Measurements from ENCODE around the gene DGCR8. TPM values are rescaled to one million over a fixed set of nuclear protein-coding genes. Genes with fewer than 3 reads are reported as not detected.

The DGCR8 gene
- total and polyA plus RNA-seq, 10 donors = 7.8 to 62.7 (median 31.4) TPM

- Histone ChIP-seq H3K27me3 (replicated peaks in 1 of 7) (no peaks in the 10 kb centered on the region), H3K4me1 (peaks cover 11 to 71% (median 34%) of the 10 kb centered on the region in 6 donors), H3K4me3 (no peak overlapping the region), H3K36me3 (peaks cover 0 to 47% (median 32%) of the 10 kb centered on the region in 6 donors), H3K9me3 (no peaks in the 10 kb centered on the region), H3K27ac (peak overlapping the region in 1 of 8 donors; percentile 47)
- no peak for TF ChIP-seq POLR2AphosphoS5 (IDR thresholded peaks at IDR 0.05)
- no peak for TF ChIP-seq POLR2A (IDR thresholded peaks at IDR 0.05)
- TF ChIP-seq CTCF (IDR thresholded peaks at IDR 0.05 in 8 of 11, conservative IDR thresholded peaks at IDR 0.05 in 3 of 11) = no peak
- intact Hi-C loops (cut with DNase I; ENCODE audit: low total_unique reads) = loop anchor here (10.0 kb wide), 1 partner anchor 154 kb away; no protein-coding TSS in a partner anchor
- DNase-seq = no peak
- WGBS, 5 donors = 56 to 80% (median 67%) methylated on average over 2 of the region's 2 CpGs
Observed at GRCh38 chr22:20128619-20128901, 48.5 kb downstream of the DGCR8 start.

GRCh38 chr22:20128902-20129746 is 49.1 kb downstream of the DGCR8 start:
- no peak for TF ChIP-seq POLR2A (IDR thresholded peaks at IDR 0.05)
- peak in 2 of 3 donors; percentile 36 to 61 for TF ChIP-seq POLR2AphosphoS5 (IDR thresholded peaks at IDR 0.05)
- peak in 8 of 11 experiments; percentile 6 to 57 (median 42) for TF ChIP-seq CTCF (IDR thresholded peaks at IDR 0.05 in 8 of 11, conservative IDR thresholded peaks at IDR 0.05 in 3 of 11)
- H3K9me3 ChIP-seq = no peaks in the 10 kb centered on the region
- no peak for DNase-seq
- H3K36me3 ChIP-seq = peaks cover 0 to 42% (median 27%) of the 10 kb centered on the region in 6 donors
- H3K4me1 ChIP-seq = peaks cover 13 to 71% (median 39%) of the 10 kb centered on the region in 6 donors
- no peak overlapping the region for H3K4me3 ChIP-seq
- 43 to 51% (median 47%) methylated on average over 6 to 18 of the region's 18 CpGs for WGBS, 5 donors
- intact Hi-C loops (cut with DNase I; ENCODE audit: low total_unique reads) = loop anchor here (10.0 kb wide), 1 partner anchor 154 kb away; no protein-coding TSS in a partner anchor
- H3K27ac ChIP-seq = peak overlapping the region in 3 of 8 donors; percentile 11 to 47 (median 28)
- no peaks in the 10 kb centered on the region for H3K27me3 ChIP-seq (replicated peaks in 1 of 7)

- intact Hi-C loops (cut with DNase I; ENCODE audit: low total_unique reads) = loop anchor here (10.0 kb wide), 1 partner anchor 155 kb away; no protein-coding TSS in a partner anchor
- WGBS, 5 donors = 75 to 93% (median 86%) methylated on average over 3 of the region's 3 CpGs
Observed at GRCh38 chr22:20129747-20130014, 49.6 kb downstream of the DGCR8 start.

More at GRCh38 chr22:20129747-20130014, 49.6 kb downstream of the DGCR8 start:
- Histone ChIP-seq H3K9me3 (no peaks in the 10 kb centered on the region), H3K27ac (peak overlapping the region in 3 of 8 donors; percentile 11 to 47 (median 28)), H3K36me3 (peaks cover 0 to 36% (median 27%) of the 10 kb centered on the region in 6 donors), H3K4me1 (peaks cover 13 to 71% (median 44%) of the 10 kb centered on the region in 6 donors), H3K27me3 (replicated peaks in 1 of 7) (no peaks in the 10 kb centered on the region), H3K4me3 (no peak overlapping the region)
- no peak for DNase-seq
- no peak for TF ChIP-seq POLR2A (IDR thresholded peaks at IDR 0.05)
- TF ChIP-seq POLR2AphosphoS5 (IDR thresholded peaks at IDR 0.05) = no peak
- no peak for TF ChIP-seq CTCF (IDR thresholded peaks at IDR 0.05 in 8 of 11, conservative IDR thresholded peaks at IDR 0.05 in 3 of 11)

Data from spleen (tissue), 11 donors.